GM18868 (cell line): Measurements from ENCODE around the gene CFAP157.
A peak's percentile ranks its signal among the peaks of the same experiment; 100 is the strongest.

Experiments
- ATAC-seq: cut with Tn5 transposase; IDR thresholded peaks from one replicate; pipeline ENCODE4 v1.9.1; 2021; ENCODE audit warnings: mild to moderate bottlenecking, moderate library complexity; ENCODE audit not compliant: unreplicated experiment

The CFAP157 gene

GRCh38 chr9:127692071-127692470 lies 14.7 kb upstream of the CFAP157 start:
- ATAC-seq: no peak

DNA sequence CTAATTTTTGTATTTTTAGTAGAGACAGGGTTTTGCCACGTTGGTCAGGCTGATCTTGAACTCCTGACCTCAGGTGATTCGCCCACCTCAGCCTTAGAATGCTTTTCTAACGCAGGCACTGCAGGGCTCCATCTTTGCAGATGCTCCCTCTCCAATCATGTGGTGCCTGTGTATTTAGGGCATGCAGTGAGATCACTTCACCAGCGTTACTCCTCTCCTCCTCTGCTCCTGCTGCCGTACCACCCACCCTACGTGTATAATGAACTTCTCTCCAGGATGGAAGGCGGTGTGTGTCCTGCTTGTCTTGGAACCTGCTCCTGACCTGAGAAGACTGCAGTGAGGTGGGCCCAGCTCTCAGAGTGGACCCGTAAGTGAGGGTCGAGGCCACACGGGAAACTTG lies 13.6 kb upstream of the CFAP157 start:
- ATAC-seq: no peak

DNA sequence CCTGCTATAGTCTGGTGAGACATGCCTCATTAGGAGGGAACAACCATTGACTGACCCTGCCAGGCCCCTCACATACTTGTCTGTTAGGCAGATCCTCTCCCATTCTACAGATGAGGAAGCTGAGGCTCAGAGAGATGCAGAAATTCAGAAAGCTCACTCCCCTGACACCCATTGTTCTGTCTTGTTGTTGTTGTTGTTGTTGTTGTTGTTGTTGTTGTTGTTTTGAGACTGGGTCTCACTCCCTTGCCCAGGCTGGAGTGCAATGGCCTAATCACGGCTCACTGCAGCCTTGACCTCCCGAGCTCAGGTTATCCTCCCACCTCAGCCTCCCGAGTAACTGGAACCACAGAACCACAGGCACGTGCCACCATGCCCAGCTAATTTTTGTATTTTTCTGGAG lies 13.1 kb upstream of the CFAP157 start:
- ATAC-seq: no peak

DNA sequence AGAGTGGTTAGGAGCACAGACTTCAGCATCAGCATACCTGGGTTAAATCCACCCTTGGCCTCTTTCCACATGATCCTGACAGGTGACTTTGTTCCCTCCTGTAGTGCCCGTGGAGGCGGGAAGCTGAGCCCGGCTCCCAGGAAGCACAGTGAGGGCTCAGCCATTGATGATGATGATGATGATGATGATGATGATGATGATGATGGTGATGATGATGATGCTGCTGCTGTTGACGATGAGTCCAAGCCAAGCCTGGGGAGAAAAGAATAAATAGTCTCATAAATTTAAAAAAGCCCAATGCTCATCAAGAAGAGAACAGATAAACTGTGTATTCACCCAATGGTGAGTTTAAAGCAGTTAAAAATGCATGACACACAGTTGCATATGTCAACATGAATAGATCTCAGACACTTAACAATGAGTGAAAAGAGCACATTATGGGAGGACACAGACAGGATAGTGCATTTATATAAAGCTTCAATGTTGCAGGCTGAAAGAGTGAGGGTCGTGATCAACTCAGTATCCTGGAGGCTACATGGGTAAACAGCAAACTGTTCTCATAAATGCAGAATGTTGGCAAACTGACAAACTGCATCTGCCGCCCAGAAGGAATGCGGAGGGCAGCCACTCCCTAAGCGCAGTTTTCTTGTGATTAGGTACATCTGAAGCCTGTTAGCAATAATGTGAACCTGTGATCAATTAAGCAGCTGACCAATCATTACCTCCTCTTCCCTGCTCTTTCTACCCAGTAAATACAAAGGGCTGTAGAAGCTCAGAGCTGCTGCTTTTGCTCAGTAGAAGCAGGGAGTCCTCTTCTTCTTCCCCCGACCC lies 11.7 kb upstream of the CFAP157 start:
- no peak for ATAC-seq

DNA sequence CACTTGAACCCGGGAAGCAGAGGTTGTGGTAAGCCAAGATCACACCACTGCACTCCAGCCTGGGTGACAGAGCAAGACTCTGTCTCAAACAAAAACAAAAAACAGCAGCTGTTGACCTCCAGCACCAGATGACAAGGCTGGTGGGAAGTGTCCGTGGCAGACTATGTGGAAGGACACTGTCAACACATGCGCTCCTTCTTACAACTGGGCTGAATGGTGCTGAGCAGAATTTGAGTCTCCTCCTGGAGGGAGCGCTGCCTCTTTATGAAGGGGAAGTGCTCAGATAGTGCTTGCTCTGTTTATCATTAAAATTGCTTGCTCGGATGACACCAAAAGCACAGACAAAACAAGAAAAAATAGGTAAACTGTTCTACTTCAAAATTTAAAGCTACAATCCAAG lies 9.2 kb upstream of the CFAP157 start:
- ATAC-seq: no peak

DNA sequence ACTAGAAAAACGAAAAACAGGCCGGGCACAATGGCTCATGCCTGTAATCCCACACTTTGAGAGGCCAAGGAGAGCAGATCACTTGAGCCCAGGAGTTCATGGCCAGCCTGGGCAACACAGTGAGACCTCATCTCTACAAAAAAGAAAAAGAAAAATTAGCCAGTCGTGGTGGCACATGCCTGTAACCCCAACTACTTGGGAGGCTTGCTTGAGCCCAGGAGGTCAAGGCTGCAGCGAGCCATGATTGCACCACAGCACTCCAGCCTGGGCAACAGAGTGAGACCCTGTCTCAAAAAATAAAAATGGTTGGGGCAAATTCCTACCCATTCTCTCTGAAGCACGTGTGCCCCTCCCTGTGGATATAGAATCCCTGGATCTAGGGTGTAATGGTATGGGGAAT lies 8.4 kb upstream of the CFAP157 start:
- ATAC-seq: no peak

DNA sequence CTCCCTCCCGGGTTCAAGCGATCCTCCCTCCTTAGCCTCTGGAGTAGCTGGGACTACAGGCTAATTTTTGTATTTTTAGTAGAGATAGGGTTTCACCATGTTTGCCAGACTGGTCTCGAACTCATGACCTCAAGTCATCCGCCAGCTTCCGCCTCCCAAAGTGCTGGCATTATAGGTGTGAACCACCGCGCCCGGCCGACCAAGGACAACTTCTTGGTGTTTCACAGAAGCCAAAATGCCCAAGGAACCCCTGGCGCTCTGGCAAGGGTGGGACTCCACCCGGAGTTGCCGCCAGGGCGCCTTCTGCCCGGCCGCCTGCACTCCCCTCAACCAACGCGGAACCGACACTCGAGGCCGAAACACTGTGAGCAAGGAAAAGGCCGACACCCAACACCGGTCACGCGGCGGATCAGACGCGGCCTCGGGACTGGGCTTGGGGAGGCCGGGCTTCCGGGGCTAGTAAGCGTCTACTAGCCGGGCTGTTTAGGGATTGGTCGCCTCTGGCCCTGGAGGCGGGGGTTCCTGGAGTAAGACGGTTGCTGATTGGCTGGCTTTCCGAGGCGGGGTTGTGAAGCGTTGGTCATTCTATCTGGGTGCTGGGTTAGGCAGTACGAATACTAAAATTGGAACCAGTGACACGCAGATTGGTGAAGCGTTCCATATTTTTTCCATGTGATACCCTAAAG lies 7.7 kb upstream of the CFAP157 start:
- peak; percentile 87 for ATAC-seq

- no peak for ATAC-seq
Observed at GRCh38 chr9:127700140-127700539, 6.6 kb upstream of the CFAP157 start.

- ATAC-seq: no peak
Observed at GRCh38 chr9:127700594-127701255, 6.1 kb upstream of the CFAP157 start.

- no peak for ATAC-seq
Observed at GRCh38 chr9:127703289-127703946, 3.4 kb upstream of the CFAP157 start.

- ATAC-seq: no peak
Observed at GRCh38 chr9:127705577-127706379, 1.0 kb upstream of the CFAP157 start.

GRCh38 chr9:127707766-127708165 lies 978 bp downstream of the CFAP157 start:
- peak; percentile 53 for ATAC-seq

GRCh38 chr9:127708952-127709587 lies 2.3 kb downstream of the CFAP157 start:
- ATAC-seq: no peak

- no peak for ATAC-seq
Observed at GRCh38 chr9:127710204-127710783, 3.5 kb downstream of the CFAP157 start.

DNA sequence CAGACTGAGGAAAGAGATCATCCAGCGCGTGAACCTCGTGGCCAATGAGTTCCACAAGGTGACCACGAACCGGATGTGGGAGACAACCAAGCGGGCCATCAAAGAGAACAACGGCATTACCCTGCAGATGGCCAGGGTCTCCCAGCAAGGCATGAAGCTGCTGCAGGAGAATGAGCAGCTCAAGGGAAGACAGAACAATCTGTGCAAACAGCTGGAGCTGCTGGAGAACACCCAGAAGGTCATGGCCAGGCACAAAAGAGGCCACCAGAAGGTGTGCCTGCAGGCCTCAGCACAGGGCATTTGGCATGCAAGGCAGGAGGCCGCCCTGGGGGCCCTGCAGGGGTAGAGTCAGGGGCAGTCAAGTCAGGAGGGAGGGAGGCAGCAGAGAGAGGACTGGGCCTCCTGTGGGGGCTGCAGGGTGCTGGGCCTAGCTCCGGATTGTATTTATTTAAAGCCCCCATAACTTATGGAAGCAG lies 4.5 kb downstream of the CFAP157 start:
- ATAC-seq: no peak

- ATAC-seq: no peak
Observed at GRCh38 chr9:127711831-127712274, 5.1 kb downstream of the CFAP157 start.

- ATAC-seq: no peak
Observed at GRCh38 chr9:127712371-127712770, 5.6 kb downstream of the CFAP157 start.

DNA sequence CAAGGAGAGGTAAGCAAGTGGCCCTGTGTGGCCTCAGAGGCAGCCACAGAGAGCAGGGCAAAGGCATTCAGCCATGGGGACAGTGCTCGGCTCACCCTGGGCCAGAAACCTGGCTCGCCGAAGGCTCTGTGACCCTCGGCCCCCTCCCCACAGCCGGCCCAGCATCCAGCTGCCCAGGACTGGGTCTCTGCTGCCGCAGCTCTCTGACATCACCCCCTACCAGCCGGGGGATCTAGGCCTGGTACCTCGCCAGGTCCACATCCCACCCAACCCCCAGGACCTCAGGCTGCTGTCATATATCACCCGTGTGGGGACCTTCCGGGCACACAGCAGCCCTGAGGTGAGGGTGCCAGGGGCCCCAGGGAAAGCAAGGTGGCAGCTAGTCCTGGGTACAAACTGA lies 6.1 kb downstream of the CFAP157 start:
- no peak for ATAC-seq

DNA sequence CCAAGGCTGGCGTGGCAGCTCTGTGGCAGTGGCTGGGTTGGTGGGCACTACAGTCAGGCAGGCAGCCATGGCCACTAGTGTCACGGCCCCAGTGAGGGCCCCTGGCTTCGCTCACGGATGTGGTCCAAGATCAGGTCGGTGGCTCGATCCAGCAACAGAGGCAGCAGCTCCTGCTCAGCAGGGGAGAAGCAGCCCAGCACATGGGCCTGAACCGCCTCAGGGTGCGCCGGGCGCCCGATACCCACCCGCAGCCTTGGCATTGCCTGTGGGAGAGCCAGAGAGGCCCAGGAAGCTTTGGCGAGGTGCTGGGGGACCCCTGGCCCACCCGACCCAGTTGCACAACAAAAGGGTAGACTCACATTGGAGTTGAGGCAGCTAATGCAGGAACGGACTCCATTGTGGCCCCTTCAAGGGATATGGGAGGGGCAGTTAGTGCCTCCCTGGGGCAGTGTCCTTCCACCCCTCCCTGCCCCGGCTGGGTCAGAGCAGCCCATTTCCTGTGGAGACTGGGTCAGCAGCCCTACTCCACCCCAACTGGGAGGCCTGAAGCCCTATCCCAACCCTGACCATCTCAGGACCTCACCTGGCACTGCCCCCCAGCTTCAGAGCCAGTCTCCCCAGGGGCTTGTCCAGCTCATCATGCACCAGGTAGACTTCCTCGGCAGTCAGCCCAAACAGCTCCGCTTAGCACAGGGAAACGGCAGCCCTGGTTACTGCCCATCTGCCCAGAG lies 7.4 kb downstream of the CFAP157 start:
- no peak for ATAC-seq
